Neural cell (in vitro differentiated cells): ENCODE measurements around the gene SEC16A. TPM values are rescaled to one million over a fixed set of nuclear protein-coding genes. Genes with fewer than 3 reads are reported as not detected.

Experiments used
- H2AFZ ChIP-seq: fragments of 200-600, 300-800 bp; sonication (generic), shearing (Covaris generic); 2 replicates; pipeline ENCODE4 v1.6.0; 2014; ENCODE audit warnings: low read depth, mild to moderate bottlenecking, antibody characterized with exemption, low read length, moderate library complexity
- H3F3A ChIP-seq: fragments of 200-600 bp; shearing (Covaris generic); 2 replicates; pipeline ENCODE4 v1.6.1; 2016; ENCODE audit warnings: mild to moderate bottlenecking, moderate library complexity, mixed read lengths, antibody characterized with exemption, low read length; ENCODE audit not compliant: insufficient read depth, poor library complexity, severe bottlenecking
- H3K27ac ChIP-seq: fragments of 200-600, 300-800 bp; sonication (generic), shearing (Covaris generic); 2 replicates; pipeline ENCODE4 v1.5.1; 2014; ENCODE audit warnings: mild to moderate bottlenecking, low read length, moderate library complexity
- H3K27me3 ChIP-seq: fragments of 300-800, 200-600 bp; sonication (generic), shearing (Covaris generic); 2 replicates; pipeline ENCODE4 v1.6.0; 2014; ENCODE audit warnings: mild to moderate bottlenecking, low read depth, low read length, moderate library complexity; ENCODE audit not compliant: insufficient read depth
- H3K36me3 ChIP-seq: fragments of 300-800, 200-600 bp; sonication (generic), shearing (Covaris generic); 2 replicates; pipeline ENCODE4 v1.5.1; 2014; ENCODE audit warnings: mild to moderate bottlenecking, antibody characterized with exemption, low read length, moderate library complexity; ENCODE audit not compliant: insufficient read depth
- H3K4me2 ChIP-seq: fragments of 300-800, 200-600 bp; sonication (generic), shearing (Covaris generic); 2 replicates; pipeline ENCODE4 v1.6.0; 2014; ENCODE audit warnings: mild to moderate bottlenecking, low read length
- H3K4me3 ChIP-seq: fragments of 300-800, 200-600 bp; sonication (generic), shearing (Covaris generic); 2 replicates; pipeline ENCODE4 v1.5.1; 2014; ENCODE audit warnings: mild to moderate bottlenecking, low read length, moderate library complexity
- H3K79me2 ChIP-seq: fragments of 200-600 bp; shearing (Covaris generic); replicated peaks from 2 replicates; pipeline ENCODE4 v1.6.0; 2014; ENCODE audit warnings: mild to moderate bottlenecking, low read length, moderate library complexity; ENCODE audit not compliant: insufficient read depth
- H3K9ac ChIP-seq: fragments of 300-800, 200-600 bp; sonication (generic), shearing (Covaris generic); 2 replicates; pipeline ENCODE4 v1.6.1; 2016; ENCODE audit warnings: mild to moderate bottlenecking, low read length, mixed read lengths
- H3K9me2 ChIP-seq: fragments of 200-600 bp; shearing (Covaris generic); 2 replicates; pipeline ENCODE4 v1.6.1; 2016; ENCODE audit warnings: mild to moderate bottlenecking, low read length, mixed read lengths; ENCODE audit not compliant: insufficient read depth
- H3K9me3 ChIP-seq: fragments of 200-600, 300-800 bp; sonication (generic), shearing (Covaris generic); 2 replicates; pipeline ENCODE4 v1.6.1; 2016; ENCODE audit warnings: mild to moderate bottlenecking, mixed run types, low read length, moderate library complexity, mixed read lengths
- H4K20me1 ChIP-seq: fragments of 200-600 bp; shearing (Covaris generic); 2 replicates; pipeline ENCODE4 v1.6.1; 2016; ENCODE audit warnings: mild to moderate bottlenecking, mixed run types; ENCODE audit not compliant: insufficient read depth
- CTCF ChIP-seq: fragments of 450-650 bp; IDR thresholded peaks from 2 replicates; pipeline ENCODE4 v1.5.1; 2014; ENCODE audit warnings: antibody characterized with exemption, mild to moderate bottlenecking, moderate library complexity; ENCODE audit not compliant: poor library complexity, severe bottlenecking
- EP300 ChIP-seq: fragments of 450-650 bp; conservative IDR thresholded peaks from 2 replicates; pipeline ENCODE4 v1.6.1; 2014; ENCODE audit warnings: antibody characterized with exemption, mild to moderate bottlenecking, moderate library complexity; ENCODE audit not compliant: poor library complexity, severe bottlenecking
- EZH2 ChIP-seq: fragments of 200-600, 300-800 bp; shearing (Covaris generic), sonication (generic); IDR thresholded peaks from 2 replicates; pipeline ENCODE4 v1.6.1; 2014; ENCODE audit warnings: antibody characterized with exemption, low read length, borderline replicate concordance, mild to moderate bottlenecking; ENCODE audit not compliant: insufficient read depth, poor library complexity, severe bottlenecking
- MXI1 ChIP-seq: fragments of 450-650 bp; conservative IDR thresholded peaks from 2 replicates; pipeline ENCODE4 v1.6.1; 2014; ENCODE audit warnings: antibody characterized with exemption, mild to moderate bottlenecking; ENCODE audit not compliant: poor library complexity, severe bottlenecking
- POLR2AphosphoS5 ChIP-seq: IDR thresholded peaks from 2 replicates; pipeline ENCODE4 v1.6.1; 2012
- RAD21 ChIP-seq: fragments of 450-650 bp; conservative IDR thresholded peaks from 2 replicates; pipeline ENCODE4 v1.6.1; 2014; ENCODE audit warnings: antibody characterized with exemption, mild to moderate bottlenecking, moderate library complexity
- REST ChIP-seq: IDR thresholded peaks from 2 replicates; pipeline ENCODE4 v1.6.1; 2012; ENCODE audit warnings: borderline replicate concordance
- SMC3 ChIP-seq: fragments of 450-650 bp; conservative IDR thresholded peaks from 2 replicates; pipeline ENCODE4 v1.6.1; 2014; ENCODE audit warnings: antibody characterized with exemption, mild to moderate bottlenecking, moderate library complexity; ENCODE audit not compliant: poor library complexity
- TAF1 ChIP-seq: IDR thresholded peaks from 2 replicates; pipeline ENCODE4 v1.6.1; 2012; ENCODE audit warnings: low read depth
- polyA plus RNA-seq: library from polyadenylated mRNA; depleted of rRNA; stranded (reverse); fragments of >200 nt; gene quantifications from 2 replicates; pipeline ENCODE4 v1.2.3, GENCODE V29; 2014

Gene SEC16A
- polyA plus RNA-seq, 1 donor from 2014 or later, result 15.4 TPM

GRCh38 chr9:136448655-136449054 lies 34.2 kb downstream of the SEC16A start:
- Histone ChIP-seq H3K4me3 (no peak overlapping the region), H3K27ac (no peak overlapping the region), H2AFZ (no peak overlapping the region), H3K36me3 (peaks cover 6% of the 10 kb centered on the region), H3K9me2 (no peaks in the 10 kb centered on the region), H3K27me3 (no peaks in the 10 kb centered on the region), H4K20me1 (no peaks in the 10 kb centered on the region), H3K9me3 (no peaks in the 10 kb centered on the region), H3K79me2 (no peaks in the 10 kb centered on the region), H3K4me2 (no peak overlapping the region), H3K9ac (no peak overlapping the region), H3F3A (no peaks in the 10 kb centered on the region)
- TF ChIP-seq CTCF, result no peak
- no peak for TF ChIP-seq EZH2
- no peak for TF ChIP-seq TAF1
- TF ChIP-seq REST, result no peak
- no peak for TF ChIP-seq POLR2AphosphoS5
- no peak for TF ChIP-seq RAD21
- TF ChIP-seq MXI1, result no peak
- TF ChIP-seq SMC3, result no peak
- TF ChIP-seq EP300, result no peak

GRCh38 chr9:136447173-136447778 lies 35.6 kb downstream of the SEC16A start:
- peaks cover 6% of the 10 kb centered on the region for H3K36me3 ChIP-seq

More at GRCh38 chr9:136447173-136447778, 35.6 kb downstream of the SEC16A start:
- Histone ChIP-seq H3K79me2 (no peaks in the 10 kb centered on the region), H3F3A (no peaks in the 10 kb centered on the region), H4K20me1 (no peaks in the 10 kb centered on the region), H3K4me3 (no peak overlapping the region), H2AFZ (no peak overlapping the region), H3K27me3 (no peaks in the 10 kb centered on the region), H3K9me2 (no peaks in the 10 kb centered on the region), H3K27ac (no peak overlapping the region), H3K9ac (no peak overlapping the region), H3K4me2 (no peak overlapping the region), H3K9me3 (no peaks in the 10 kb centered on the region)
- no peak for TF ChIP-seq MXI1
- no peak for TF ChIP-seq CTCF
- no peak for TF ChIP-seq EP300
- no peak for TF ChIP-seq RAD21
- TF ChIP-seq POLR2AphosphoS5, result no peak
- TF ChIP-seq SMC3, result no peak
- no peak for TF ChIP-seq REST
- no peak for TF ChIP-seq TAF1
- no peak for TF ChIP-seq EZH2
